GM21717 (cell line): Measurements from ENCODE around the gene KRT31.
"Not testable (repeated sequence)": the region's sequence is repeated elsewhere in the genome, so short reads cannot be mapped to it uniquely, and the experiment has no call there.

ENCODE experiments used
- ATAC-seq: cut with Tn5 transposase; IDR thresholded peaks from one replicate; pipeline ENCODE4 v1.9.1; 2021; ENCODE audit warnings: mild to moderate bottlenecking, moderate library complexity; ENCODE audit not compliant: unreplicated experiment

The KRT31 gene

DNA sequence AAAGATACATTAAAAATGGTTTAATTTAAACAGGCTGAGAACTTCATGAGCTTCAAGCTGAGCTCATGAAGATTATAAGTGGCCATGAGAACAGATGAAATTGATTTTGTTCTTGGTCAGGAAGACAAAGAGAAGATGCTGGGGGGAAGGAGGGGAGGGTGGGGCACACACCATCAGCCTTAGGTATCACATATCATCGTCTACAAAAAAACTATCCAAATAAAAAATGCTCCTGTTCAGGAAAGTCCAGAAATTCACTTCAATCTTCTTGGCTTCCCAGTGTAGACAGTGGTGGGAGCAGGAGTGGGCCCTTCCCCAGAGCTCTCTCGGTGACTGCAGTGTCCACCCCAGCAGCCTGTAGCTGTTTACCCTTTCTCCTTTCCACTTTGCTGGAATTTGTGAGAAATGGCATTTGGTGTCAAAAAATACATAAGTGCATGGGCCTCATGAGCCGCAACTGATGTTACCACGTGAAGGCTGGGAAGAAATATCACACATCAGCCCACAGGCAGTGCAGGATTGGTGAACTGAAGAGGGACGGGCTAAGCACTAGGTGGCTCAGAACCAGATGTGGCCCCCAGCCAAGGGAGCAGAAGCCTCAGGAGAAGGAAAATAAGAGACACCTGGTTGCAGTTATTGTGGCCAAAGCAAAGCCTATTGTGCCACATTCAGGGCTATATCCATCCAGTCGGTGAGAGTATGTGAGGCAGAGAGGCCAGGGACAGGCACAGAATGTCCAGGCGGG, 20.9 kb upstream of the KRT31 start:
- no peak for ATAC-seq

DNA sequence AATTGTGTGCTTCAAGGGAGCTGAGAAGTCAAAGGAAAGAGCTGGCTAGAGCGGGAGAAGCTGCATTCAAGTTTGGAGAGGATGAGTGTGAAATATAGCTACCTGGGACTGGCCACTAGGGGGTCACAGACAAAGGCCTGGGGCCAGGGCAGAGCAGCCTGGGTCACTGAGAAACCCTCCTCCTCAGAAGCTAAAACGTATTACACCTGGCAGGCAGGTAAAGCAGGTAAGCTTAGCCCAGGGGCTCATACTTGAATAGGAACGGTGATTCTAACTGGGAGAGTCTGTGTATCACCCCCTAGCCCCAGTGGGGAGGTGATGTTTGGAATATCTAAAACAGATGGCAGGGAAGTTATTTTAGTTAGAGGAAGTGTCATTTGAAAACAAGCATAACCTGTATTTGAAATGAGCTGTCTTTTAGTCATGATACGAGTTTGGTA, 20.2 kb upstream of the KRT31 start:
- no peak for ATAC-seq

DNA sequence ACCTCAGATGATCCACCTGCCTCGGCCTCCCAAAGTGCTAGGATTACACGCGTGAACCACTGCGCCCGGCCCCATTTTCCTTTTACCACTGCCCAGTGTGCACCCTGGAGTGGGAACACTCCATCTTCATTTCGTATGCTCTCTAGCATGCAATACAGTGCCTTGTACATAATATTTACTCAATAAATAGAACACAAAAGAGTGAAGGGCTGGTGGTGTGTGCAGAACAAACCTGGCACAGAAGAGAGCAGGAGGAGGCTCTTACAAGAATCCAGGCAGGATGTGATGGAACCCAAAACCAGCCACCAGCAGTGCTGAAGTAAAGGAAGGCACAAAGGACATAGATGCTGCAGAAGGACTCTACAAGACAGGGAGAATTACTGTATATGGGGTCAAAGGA, 19.7 kb upstream of the KRT31 start:
- no peak for ATAC-seq

DNA sequence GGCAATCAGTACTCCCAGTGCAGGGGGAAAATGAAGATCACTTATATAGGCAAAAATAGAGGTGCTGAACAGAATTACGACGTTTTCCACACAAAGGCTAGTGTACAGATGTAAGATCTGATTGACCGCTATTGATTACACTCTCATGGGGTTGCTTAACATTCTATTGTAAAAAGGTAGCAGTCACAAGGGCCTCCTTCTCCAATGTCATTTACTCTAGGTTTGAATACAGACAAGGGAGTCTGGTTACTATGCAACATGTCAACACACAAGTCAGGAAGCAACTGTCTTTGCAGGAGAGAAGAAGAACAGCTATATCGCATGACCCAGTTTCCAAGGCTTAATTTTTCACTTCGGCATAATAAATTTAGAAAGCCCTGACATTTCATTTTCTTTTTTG, 19.1 kb upstream of the KRT31 start:
- ATAC-seq: no peak

DNA sequence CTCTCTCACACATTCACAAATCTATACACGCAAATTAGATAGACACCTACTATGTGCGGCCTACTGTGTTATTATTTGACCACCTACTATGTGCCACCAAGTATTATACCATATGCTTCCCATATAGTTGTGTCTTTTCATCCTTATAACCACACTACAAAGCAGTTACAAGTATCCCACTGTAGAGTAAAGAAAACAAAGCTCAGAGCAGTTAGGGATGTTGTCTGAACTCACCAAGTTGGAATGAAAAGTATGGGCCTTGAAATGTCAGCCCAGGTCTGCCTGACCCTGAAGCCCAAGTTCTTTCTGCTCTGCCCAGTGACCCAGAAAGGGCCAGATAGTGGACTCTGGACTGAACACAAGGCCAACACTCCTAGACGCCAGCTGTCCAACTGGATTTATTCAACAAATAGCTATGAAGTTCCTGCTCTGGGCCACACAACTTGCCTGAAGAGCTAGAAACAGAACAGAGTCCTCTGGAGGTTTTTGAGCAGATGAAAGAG, 18.5 kb upstream of the KRT31 start:
- ATAC-seq: no peak

DNA sequence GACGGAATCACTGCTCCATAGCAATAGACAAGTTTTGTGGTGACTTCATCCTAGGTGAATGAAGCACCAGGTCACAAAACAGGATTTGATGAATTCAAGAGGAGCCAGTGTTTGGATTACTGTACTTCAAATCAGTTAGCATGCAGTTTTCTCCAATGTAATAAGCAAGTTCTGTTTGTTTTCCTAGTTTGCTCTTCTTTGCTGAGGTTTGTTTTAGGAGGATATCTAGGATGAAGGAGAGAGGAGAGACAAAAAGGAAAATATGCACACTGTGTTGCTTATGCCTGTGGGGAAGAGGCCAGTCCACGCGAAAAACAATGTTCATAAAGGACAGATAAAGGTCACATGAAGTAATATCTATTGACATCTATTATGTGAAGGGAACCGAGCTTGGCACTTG, 18.0 kb upstream of the KRT31 start:
- no peak for ATAC-seq

DNA sequence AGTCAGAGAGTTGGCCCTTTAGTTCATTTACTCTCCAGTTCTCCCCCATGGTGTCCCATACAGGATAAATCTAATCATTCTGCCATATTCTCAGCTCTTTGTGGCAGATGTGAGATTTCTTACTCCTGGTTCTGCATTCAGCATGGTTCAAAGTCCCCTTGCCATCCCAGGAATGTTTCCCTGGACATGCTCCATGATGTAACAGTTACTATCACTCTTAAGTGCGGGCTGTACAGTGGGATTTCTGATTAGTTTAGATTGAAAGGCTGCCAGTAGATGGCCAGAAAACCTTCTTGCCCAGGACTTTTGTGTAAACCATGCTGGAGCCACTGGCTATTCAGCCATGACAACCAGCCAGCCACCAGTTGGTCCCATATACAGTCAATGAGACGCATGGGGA, 16.6 kb upstream of the KRT31 start:
- ATAC-seq: no peak

DNA sequence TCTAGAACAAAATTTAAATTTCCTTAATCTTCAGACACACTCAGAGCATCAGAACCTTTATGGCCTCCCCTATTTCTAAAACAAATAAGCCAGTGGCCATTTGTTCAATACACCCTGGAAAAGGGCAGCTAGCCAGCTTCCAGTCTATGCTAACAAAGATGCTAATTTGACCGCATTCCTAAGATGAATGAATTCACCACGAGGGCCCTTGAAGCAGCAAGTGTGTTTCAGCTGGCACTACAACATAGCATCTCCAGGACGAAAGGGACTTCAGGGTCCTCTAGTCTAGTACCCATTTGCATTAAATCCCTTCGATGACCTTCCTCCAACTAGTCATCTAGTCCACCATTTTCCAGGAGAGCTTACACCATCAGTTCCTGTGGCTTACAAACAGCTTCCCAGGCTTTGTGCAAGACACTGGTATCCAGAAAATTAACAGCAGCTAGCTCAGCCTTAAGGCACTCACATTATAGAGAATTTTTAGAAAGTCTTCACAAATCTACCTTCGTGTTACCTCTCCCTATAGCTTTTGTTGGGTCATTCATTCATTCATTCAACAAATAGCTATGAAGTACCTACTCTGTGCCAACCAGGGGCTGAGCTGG, 16.0 kb upstream of the KRT31 start:
- ATAC-seq: no peak

DNA sequence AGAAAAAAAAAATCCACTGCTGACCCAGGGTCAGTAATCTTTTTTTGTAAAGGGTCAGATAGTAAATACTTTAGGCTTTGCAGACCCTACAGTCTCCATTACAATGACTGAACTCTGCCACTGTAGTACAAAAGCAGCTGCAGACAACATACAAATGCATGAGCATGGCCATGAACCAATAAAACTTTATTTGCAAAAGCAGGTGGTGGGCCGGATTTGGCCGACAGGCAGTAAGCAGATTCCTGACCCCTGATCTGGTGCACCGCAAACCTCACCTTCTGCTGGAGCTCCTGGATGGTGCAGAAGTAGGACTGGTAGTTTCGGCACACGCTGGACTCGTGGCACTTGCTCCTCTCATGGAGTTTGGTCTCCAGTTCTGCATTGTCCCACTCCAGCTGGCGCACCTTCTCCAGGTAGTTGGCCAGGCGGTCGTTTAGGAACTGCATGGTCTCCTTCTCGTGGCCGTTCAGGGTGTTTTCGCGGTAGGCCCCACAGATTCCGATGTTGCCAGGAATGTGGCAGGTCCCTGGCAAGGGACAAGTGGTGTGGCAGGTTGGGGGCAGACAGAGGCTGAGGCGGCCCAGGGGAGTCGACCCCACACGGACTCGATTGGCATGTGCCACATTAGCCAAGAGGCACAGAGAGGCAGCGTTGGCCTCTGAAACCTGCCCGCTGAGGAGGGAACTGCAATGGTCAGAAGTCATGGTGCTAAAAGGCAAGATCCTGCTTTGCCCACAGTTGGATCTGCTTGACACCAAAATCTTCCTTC, 13.8 kb upstream of the KRT31 start:
- ATAC-seq: no peak

DNA sequence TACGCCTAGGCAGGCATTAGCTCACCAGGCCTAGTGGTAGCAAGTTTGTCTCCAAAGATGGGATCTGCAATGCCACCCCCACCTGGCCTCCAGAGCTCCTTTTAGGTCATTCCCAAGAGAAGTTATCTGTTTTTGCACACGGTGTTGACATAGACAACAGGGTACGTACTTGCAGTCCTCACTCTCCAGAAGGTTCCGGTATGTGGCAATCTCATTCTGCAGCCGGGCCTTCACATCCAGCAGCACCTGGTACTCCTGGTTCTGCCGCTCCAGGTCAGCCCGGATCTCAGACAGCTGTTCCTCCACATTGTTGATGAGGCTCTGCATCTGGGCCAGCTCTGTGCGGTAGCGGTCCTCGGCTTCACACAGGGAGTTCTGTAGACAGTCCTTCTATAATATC, 9.8 kb upstream of the KRT31 start:
- ATAC-seq: no peak

DNA sequence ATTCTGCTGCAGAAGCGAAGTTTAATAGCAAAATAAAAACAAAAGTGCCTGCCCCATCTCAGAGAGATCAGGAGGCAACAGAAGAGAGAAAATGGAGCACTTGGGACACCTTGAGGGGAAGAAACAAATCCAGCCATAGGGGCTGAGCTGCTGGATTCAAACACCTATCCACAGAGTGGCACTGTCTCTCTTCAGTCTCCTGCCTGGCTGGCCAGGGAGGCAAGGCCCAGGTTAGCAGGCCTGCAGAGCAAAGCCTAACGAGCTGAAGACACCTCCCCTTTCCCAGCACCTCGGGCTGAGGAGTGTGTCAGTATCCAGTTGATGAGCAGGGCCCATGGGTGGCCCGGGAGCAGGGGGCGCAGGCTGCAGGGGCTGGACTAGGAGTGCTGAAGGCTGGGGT, 8.8 kb upstream of the KRT31 start:
- ATAC-seq: no peak

DNA sequence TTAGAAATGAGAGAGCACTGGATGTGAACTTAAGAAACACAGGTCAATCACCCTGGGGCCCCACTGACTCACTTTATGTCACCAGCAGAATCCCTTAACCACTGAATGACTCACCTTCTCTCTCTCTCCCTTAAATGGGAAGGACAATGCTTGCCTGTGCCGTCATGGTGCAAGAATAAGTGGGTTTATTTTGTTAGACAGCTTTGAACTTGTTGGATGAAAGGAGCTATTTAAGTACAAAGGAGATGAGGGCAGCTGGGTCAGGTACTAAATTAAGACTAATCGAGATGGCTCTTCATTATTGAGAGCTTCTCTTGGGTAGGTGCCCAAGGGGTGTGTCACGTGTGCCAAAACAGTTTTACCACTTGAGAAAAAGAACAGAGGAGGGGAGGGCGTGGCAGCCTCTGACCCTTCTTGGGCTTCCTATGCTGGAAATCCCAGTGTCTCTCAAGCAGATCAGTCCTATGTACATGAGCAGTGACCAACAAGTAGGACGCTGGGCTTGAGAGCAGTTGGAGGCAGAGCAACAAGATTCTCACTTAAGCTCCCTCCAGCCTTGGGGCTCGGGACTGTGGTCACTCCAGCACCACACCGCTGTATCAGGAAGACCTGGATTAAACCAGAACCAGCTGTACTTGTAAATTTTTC, 6.7 kb upstream of the KRT31 start:
- ATAC-seq: no peak

DNA sequence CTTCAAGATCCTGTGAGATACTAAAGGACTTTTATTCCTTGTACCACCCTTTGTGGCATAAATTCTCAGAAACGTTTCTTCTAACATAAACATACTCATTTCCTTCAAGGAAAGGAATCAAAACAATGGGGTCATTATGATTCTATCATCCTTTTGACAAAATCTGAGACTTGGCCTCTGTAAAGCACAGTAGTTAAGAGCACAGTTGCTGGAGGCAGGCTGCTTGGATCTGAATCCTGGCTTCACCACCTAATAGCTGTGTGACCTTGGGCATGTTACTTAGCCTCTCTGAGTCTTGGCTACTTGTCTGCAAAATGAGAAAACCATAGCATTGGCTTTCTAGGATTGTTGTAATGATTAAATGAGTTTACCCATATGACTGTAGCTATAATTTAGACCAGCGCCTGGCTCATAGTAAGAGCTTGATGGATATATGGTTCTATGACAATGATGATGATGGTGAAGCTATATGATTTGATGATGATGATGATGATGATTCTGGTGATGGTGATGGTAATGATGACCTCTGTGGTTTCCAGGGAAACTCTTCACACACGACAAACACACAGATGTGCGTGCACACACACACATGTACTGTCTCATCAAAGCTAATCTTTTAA, 6.1 kb upstream of the KRT31 start:
- ATAC-seq: no peak

DNA sequence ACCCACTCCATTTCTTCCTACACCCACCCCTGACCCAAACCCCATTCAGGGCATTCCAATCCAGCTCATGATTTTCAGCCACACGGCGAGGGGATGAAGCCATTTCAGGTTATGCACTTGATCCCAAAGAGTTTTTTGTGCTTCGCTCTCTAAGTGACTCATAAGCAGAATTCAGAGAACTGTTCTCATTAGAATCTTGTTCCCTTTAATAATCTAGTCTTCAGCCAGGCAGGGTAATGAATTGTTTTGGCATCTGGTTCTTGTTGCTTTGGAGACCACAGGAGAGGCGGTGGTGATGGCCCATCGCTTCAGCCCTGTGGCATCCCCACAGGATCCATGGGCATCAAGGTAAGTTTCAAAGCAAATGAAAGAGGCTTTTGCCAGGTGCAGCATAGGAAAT, 4.8 kb upstream of the KRT31 start:
- no peak for ATAC-seq

DNA sequence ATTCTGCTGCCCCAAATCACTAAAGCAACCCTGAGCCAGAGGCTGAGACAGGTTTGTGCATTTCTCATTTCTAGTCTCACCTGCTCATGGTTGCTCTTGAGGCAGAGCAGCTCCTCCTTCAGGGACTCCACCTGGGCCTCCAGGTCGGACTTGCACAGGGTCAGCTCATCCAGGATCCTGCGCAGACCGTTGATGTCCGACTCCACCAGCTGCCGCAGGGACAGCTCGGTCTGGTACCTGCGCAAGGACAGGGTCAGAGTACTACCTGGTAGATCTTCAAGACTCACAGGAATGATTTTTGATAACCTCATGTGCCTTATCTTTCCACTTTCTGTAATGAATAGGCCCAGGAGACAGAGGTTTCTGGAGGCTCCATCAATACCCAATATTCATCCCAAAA, 1.1 kb downstream of the KRT31 start:
- ATAC-seq: no peak

DNA sequence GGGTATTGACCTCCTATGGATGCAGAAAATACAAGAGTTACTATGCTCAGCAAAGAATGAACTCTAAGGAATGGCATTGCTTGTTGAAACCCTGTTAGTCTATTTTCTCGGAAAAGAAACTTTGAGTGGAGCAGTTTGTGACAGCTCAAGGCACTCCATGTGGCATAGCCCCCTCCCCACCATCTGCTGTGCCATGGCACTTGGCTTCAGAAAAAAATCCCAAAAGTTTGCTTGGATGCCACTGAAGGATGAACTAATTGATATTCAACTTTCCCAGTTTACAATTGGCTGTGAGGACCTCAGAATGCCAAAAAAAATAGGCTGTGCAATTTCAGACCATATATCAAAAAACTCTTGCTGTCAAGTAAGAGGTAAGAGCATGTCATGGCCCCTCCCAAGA, 1.8 kb downstream of the KRT31 start:
- no peak for ATAC-seq

DNA sequence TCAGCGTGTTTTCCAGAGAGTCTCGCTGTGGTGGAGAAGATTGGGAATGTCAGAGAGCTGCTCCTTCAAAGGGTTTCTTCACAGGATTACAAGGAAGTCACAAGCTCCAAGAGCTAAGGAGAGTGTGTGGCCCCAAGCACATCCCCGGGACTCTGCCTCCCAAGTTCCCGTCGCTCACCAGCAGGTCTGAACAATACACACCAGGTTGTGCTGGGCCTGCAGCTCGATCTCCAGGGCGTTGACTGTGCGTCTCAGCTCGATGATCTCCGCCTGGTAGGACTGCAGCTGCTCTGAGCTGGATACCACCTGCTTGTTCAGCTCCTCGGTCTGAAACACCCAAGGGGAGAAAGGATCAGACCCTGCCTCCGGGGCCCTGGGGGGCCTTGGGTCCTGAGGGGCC, 2.4 kb downstream of the KRT31 start:
- ATAC-seq: not testable (repeated sequence)

DNA sequence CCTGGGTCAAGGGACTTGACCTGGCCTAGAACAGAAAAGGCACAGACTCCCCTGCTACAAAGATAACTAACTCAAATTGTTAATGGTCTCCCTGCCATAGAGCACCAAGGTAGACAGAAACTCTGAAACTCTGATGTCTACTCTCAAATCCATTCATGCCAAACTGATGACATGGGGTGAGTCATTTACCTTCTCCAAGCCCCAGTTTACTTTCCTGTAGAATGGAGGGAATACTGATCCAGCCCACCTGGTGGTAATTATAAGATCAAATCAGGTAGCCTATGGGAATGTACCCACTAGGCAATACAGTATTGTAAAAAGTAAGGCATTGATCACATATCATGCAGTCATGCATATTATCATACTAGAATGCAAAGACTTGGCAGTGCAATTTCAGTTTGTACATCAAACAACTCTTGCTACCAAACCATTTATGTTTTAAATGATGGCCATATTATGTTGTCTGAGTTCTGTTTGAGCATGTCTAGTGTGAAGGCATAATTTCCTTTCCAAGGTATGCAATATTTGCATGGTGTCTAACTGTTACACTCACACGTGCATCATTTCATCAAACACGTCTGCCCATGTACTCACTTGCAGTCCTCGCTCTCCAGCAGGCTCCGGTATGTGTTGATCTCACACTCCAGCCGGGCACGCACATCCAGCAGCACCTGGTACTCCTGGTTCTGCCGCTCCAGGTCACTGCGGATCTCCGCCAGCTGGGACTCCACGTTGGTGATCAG, 3.0 kb downstream of the KRT31 start:
- no peak for ATAC-seq

DNA sequence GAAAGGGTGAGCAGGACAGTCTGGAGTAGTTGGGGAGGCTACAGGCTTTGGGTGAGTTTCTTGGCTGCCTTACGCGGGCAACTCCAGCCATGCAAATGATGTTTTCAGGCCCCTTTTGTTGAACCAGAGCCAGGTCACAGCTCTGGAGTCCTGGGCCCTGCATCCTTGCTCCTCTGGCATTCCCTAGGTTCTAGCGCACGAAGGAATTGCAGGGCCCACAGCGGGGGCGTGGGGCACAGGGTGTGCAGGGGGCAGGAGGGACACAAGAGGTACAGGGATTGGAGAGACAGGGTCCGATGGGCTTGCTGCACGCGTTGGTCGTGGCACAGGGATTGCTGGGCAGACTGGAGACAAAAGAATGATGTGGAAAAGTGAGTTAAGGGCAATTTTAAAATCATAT, 3.6 kb downstream of the KRT31 start:
- no peak for ATAC-seq

DNA sequence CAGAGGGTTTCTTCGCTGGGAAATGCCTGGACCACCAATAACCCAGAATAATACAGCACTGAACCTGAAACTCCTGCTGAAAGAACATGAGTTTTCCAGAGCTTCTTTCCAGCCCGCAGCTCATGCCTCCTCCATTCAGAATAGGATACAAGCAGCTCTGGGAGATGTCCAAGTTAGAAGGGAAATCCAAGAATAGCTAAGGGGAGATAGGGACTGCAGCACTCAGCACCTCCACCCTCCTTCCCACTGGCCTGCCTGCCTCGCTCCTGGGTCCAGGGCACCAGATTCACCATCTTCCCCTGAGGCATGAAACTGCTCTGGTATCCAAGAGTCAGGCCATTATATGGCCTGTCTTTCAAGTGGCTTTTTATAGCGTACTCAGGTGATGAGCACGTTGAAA, 4.1 kb downstream of the KRT31 start:
- ATAC-seq: no peak
